HG03097 (cell line): Measurements from ENCODE around the gene HERC4.
A peak's percentile ranks its signal among the peaks of the same experiment; 100 is the strongest.

Source experiments
- ATAC-seq: cut with Tn5 transposase; IDR thresholded peaks from one replicate; pipeline ENCODE4 v1.9.1; 2021; ENCODE audit not compliant: unreplicated experiment, low FRiP score

HERC4 gene, protein sequence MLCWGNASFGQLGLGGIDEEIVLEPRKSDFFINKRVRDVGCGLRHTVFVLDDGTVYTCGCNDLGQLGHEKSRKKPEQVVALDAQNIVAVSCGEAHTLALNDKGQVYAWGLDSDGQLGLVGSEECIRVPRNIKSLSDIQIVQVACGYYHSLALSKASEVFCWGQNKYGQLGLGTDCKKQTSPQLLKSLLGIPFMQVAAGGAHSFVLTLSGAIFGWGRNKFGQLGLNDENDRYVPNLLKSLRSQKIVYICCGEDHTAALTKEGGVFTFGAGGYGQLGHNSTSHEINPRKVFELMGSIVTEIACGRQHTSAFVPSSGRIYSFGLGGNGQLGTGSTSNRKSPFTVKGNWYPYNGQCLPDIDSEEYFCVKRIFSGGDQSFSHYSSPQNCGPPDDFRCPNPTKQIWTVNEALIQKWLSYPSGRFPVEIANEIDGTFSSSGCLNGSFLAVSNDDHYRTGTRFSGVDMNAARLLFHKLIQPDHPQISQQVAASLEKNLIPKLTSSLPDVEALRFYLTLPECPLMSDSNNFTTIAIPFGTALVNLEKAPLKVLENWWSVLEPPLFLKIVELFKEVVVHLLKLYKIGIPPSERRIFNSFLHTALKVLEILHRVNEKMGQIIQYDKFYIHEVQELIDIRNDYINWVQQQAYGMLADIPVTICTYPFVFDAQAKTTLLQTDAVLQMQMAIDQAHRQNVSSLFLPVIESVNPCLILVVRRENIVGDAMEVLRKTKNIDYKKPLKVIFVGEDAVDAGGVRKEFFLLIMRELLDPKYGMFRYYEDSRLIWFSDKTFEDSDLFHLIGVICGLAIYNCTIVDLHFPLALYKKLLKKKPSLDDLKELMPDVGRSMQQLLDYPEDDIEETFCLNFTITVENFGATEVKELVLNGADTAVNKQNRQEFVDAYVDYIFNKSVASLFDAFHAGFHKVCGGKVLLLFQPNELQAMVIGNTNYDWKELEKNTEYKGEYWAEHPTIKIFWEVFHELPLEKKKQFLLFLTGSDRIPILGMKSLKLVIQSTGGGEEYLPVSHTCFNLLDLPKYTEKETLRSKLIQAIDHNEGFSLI

DNA sequence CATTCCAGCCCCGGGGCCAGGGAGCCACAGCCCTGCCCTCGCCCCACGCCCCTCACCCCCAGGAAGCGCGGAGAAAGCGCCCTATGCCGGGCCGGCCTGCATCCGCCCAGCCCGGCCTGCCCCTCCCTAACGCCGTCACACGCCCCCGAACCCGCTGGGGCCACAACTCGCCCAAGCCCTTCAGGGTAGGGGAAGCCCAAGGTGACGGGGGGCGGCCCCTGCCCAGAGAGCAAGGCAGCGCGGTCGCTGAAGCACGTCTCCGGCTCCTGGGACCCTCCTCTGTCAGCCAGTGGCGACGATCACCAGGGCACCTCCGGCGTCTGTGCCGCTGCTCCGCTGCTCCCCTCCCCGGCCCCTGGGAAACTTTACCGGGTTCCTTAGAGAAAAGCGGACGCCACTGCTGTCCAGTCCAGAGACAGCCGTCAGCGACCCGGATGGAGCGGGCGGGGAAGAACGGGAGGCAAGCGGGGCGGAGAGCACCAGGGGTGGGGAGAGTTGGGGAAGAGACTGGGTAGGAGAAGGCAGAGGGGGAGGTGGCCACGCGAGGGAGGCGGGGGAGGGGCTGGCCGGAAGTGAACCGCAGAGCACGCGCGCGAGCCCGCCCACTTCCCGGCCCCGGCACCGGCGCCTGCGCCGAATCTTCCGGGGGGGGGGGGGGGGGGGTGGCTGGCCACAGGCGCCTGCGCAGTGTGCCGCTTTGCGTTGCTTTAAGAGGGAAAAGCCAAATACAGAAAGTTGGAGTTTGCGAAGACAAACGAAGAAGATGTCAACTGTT, at the start of gene HERC4:
HERC4 (minus strand) TSS at position 509 of the 775 bp plus-strand sequence. CDS start 2,175 bp downstream, outside the sequence.
- peak; percentile 85 for ATAC-seq

DNA sequence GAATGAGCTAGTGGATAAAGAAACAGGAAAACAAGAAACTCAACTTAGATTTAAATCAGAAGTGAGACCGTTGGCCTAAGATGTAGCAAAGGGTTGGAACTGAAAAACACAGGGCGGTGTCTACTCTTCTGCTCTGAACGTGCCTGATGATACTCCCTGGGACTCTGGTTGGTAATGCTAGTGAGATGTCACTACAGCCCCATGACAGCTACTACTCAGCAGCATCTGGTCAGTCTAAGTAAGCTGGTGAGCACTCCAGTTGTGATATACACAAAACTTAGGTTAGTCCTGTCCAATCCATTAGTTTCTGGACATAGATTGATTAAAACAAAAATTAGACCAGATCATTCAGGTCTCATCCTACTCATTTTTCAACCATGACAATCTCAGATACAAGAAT, 49.6 kb upstream of the HERC4 start:
- no peak for ATAC-seq

DNA sequence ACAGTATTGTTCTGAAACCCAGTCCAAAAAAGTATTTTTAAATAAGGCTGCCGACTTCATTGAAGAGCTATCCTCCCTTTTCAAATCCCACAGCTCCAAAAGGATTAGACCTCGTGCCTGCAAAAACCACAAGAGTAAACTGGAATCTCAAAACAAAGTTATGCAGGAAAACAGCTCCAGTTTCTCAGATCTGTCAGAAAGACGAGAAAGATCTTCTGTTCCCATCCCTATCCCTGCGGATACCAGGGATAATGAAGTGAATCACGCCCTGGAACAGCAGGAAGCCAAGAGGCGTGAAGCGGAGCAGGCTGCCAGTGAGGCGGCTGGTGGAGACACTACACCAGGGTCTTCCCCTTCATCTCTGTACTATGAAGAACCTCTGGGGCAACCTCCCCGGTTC, 46.8 kb upstream of the HERC4 start:
- ATAC-seq = no peak

DNA sequence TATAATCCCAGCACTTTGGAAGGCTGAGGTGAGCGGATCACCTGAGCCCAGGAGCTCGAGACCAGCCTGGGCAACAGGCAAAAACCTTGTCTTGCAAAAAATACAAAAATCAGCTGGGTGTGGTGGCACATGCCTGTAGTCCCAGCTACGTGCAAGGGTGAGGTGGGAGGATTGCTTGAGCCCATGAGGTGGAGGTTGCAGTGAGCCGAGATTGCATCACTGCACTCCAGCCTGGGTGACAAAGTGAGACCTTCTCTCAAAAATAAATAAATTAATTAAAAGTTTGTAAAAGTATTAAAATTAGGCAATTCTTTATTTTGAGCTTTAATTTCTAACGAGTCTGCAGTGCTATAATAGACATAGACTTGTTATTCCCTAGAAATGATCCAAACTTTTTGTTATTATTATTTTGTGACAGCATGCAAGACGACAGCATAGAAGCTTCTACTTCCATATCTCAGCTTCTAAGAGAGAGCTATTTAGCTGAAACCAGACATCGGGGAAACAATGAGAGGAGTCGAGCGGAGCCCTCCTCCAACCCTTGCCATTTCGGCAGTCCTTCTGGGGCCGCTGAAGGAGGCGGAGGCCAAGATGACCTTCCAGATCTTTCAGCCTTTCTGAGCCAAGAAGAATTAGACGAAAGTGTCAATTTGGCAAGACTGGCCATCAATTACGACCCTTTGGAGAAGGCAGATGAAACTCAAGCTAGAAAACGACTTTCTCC, 46.1 kb upstream of the HERC4 start:
- no peak for ATAC-seq

DNA sequence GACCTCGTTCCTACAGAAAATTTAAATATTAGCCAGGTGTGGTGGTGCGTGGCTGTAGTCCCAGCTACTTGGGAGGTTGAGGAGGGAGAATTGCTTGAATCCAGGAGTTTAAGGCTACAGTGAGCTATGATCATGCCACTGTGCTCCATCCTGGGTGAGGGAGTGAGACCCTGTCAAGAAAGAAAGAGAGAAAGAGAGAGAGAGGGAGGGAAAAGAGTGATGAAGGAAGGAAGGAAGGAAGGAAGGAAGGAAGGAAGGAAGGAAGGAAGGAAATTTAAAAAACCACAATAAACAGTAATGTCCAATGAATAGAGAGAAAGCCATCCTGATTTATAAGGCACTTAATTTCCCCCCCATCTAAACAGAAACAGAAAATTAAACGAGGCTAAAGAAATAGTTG, 43.6 kb upstream of the HERC4 start:
- no peak for ATAC-seq

GRCh38 chr10:68112837-68113236, 37.8 kb upstream of the HERC4 start:
- no peak for ATAC-seq

DNA sequence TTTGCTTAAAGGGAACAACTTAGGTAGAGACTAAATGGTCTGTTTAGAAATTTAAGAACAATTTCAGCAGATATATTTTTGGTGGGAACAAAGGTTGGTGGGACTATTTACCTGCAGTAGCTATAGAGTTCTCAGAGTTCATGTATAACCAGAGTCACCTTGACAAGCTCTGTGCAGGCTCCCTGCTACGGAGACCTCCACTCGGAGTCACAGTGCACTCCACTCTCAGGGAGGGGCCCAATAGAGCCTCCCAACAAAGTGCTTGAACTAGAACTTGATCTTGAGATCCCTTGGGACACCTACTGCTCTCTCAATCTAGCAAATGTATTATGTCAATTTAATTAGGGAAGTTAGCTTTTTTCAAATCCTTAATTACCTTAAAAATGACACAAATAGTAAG, 36.5 kb upstream of the HERC4 start:
- ATAC-seq = no peak

GRCh38 chr10:68110027-68110426, 34.9 kb upstream of the HERC4 start:
- no peak for ATAC-seq

DNA sequence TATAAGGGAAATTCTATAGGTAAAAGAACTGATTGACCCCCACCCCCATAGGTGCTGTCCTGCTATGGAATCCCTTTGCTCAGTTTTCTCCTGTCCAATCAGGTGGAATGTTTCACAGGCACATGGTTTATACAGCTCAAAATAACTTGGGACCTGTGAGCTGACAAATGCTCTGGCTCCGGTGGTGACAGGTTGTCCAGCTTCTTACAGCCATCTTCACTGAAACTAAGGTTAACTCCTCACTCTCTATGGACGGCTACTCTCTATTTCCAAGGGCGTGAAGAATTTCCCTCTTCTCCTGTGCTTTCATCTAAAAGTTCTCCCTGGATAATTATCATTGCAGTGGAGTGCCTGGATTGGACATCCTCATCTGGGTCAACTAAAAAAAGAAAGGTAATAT, 34.2 kb upstream of the HERC4 start, which contains the start of gene MYPN:
MYPN (plus strand) TSS at position 158 of the 400 bp plus-strand sequence. CDS start 11,951 bp downstream, outside the sequence.
- no peak for ATAC-seq

- ATAC-seq = no peak
These were observed 33.6 kb upstream of the HERC4 start for GRCh38 chr10:68108653-68109052.

DNA sequence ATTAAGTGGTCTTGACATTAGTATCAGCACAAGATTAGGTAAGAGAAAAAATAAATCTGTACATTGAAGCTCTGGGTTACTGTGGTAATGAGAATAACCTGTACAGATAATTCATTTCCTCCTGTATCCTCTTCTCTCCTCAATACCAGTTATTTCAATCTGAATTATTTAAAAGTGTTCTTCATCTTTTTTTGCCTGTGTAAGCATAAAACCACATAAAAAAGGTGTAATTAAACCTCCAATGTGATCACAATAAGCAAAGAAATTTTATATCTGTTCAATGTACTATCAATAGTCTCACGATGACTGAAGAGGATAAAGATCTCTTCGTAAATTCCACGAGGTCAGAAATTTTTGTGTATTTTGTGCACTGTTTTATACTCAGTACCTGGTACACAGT, 33.0 kb upstream of the HERC4 start:
- ATAC-seq = no peak

GRCh38 chr10:68107651-68108050, 32.6 kb upstream of the HERC4 start:
- ATAC-seq = no peak

DNA sequence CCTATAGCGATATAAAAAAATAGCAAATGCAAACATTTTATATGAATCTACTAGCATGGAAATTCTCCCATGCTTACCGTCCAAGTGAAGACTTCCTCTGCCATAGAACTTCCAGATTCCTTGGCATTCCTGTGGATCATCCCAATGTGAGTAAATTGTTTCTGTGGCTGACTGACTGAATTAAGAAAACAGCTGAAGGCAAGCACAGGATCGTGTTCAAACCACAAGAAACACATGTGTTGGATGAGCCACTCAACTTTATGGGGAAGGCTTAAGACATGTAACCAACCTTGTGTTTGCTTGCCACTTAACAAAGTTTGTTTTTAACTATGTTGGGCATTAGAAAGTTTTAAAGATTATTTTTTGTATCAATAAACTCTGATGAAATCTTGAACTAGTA, 31.6 kb upstream of the HERC4 start:
- ATAC-seq = no peak

DNA sequence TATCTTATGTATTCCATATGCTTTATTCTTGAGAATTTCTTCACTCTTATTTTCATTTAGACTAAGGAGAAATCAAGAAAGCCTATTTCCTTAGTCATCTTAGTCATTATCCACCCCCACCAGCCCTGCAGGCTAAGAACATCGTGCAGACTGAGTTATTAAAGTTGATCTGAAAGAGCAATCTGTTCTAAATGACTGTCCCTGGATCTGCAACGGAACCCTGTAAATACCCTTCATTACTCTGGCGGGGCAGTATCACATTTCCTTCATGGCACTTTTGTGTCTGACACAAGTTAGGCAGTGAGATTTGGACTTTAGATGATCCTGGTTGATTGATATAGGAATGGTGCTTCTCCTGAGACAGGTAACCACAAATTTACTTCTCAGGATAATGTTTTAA, 30.7 kb upstream of the HERC4 start:
- ATAC-seq = no peak

DNA sequence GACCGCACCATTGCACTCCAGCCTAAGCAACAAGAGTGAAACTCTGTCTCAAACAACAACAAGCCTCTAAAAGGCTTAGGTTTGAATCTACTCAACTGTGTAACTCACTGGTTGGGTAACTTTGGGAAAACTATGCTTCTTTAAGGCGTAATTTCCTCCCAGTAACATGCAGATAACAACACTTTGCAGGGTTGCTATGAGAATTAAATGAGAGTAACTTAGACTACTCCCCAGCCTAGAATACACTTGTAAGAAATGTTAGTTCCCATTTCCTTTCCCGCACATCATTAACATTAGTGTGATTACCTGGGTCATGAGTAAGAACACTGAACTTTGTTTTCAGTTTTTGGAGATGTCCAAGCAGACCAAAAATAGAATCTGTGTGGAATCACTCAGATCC, 28.8 kb upstream of the HERC4 start:
- no peak for ATAC-seq

- ATAC-seq = no peak
These were observed 28.3 kb upstream of the HERC4 start for GRCh38 chr10:68103261-68103878.

DNA sequence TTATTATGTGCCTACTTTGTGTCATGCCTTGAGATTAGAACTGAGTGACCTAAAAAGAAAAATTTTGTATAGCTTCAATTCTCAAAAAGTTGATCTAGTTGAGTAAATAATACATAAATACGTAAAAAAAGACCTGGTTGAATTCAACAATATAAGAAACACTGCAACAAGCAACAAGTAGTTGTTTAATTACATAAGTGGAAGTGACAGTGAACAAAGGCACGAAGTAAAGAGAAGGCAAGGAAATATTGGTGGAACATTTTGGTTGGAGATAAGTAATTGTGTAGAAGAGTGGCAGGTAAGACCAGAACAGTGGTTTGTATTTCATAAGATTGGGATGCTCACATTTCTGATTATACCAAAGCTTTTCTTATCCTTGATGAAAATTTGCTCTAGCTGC, 26.0 kb upstream of the HERC4 start:
- no peak for ATAC-seq

GRCh38 chr10:68099736-68100135, 24.7 kb upstream of the HERC4 start:
- no peak for ATAC-seq

GRCh38 chr10:68096913-68097516, 21.9 kb upstream of the HERC4 start:
- ATAC-seq = no peak
